B cell (primary cell): Measurements from ENCODE around the gene CTXND1. TPM values are rescaled to one million over a fixed set of nuclear protein-coding genes. Genes with fewer than 3 reads are reported as not detected.

ENCODE experiments used
- ATAC-seq: fragments of 200-7000 bp; cut with Tn5 transposase; one replicate; pipeline ENCODE4 v1.10.0; 2021; ENCODE audit warnings: low read depth, mild to moderate bottlenecking, moderate number of reproducible peaks, moderate library complexity
- CTCF ChIA-PET: fragments of 350-600 bp; sonication (Branson Sonifier 250); formaldehyde crosslinking; loops from one replicate; lab custom pipeline; 2021; ENCODE audit warnings: antibody characterized with exemption, inconsistent platforms; lab: Charles Lee
- POLR2A ChIA-PET: fragments of 350-600 bp; sonication (Branson Sonifier 250); formaldehyde crosslinking; loops from one replicate; lab custom pipeline; 2021; ENCODE audit warnings: antibody characterized with exemption; lab: Charles Lee
- DNase-seq: peaks from one replicate; pipeline ENCODE4 v3.0.0; 2013
- H2AFZ ChIP-seq: 2 replicates; pipeline ENCODE4 v1.6.1; 2012; ENCODE audit warnings: mild to moderate bottlenecking, low read depth, low read length; ENCODE audit not compliant: insufficient read depth, poor library complexity, severe bottlenecking
- H3K27ac ChIP-seq, 2 donors: 1 replicate in 1 of 2; 2 replicates in 1 of 2; pipeline ENCODE4 v1.5.1; 2012 to 2013; ENCODE audit warnings: low read length in 2 of 2, mild to moderate bottlenecking in 2 of 2, moderate library complexity in 1 of 2
- H3K27me3 ChIP-seq, 4 experiments: fragments of 200-600 bp in 1 of 4; sonication (generic) in 1 of 4; replicated peaks in 1 of 4; 1 replicate in 2 of 4; 2 replicates in 2 of 4; pipeline versions ENCODE4 v1.6.1 to v1.7.0; 2013 to 2016; ENCODE audit warnings: low read length in 3 of 4, mild to moderate bottlenecking in 2 of 4, mixed read lengths in 1 of 4, moderate library complexity in 1 of 4; ENCODE audit not compliant: insufficient read depth in 4 of 4, control insufficient read depth in 3 of 4; ENCODE audit errors: control extremely low read depth in 1 of 4
- H3K36me3 ChIP-seq, 2 experiments: replicated peaks in 1 of 2; 1 replicate in 1 of 2; 2 replicates in 1 of 2; pipeline versions ENCODE4 v1.6.1 to v1.7.1; 2013; ENCODE audit warnings: low read length in 1 of 2; ENCODE audit not compliant: insufficient read depth in 2 of 2, control insufficient read depth in 1 of 2; ENCODE audit errors: control extremely low read depth in 1 of 2, extremely low read depth in 1 of 2
- H3K4me1 ChIP-seq, 2 donors: fragments of 200-600 bp in 1 of 2; sonication (generic) in 1 of 2; 1 replicate in 1 of 2; 2 replicates in 1 of 2; pipeline versions ENCODE4 v1.5.1 to v1.6.1; 2013 to 2017; ENCODE audit warnings: low read length in 2 of 2; ENCODE audit not compliant: control insufficient read depth in 2 of 2, insufficient read depth in 2 of 2
- H3K4me2 ChIP-seq: replicated peaks from 2 replicates; pipeline ENCODE3; 2012; ENCODE audit warnings: mild to moderate bottlenecking, low read depth, low read length; ENCODE audit not compliant: poor library complexity, severe bottlenecking
- H3K4me3 ChIP-seq, 5 experiments: fragments of 200-600 bp in 1 of 5; sonication (generic) in 1 of 5; 1 replicate in 3 of 5; 2 replicates in 2 of 5; pipeline versions ENCODE4 v1.5.1 to v1.7.0; 2011 to 2016; ENCODE audit warnings: low read length in 4 of 5, mild to moderate bottlenecking in 4 of 5, low read depth in 2 of 5, control low read depth in 1 of 5, moderate library complexity in 1 of 5; ENCODE audit not compliant: insufficient read depth in 1 of 5; ENCODE audit errors: control extremely low read depth in 1 of 5, extremely low read depth in 1 of 5
- H3K79me2 ChIP-seq: fragments of 200-600 bp; sonication (generic); one replicate; pipeline ENCODE4 v1.6.0; 2016; ENCODE audit warnings: low read length; ENCODE audit not compliant: control insufficient read depth, insufficient read depth
- H3K9ac ChIP-seq: fragments of 200-600 bp; sonication (generic); 2 replicates; pipeline ENCODE4 v1.6.1; 2017; ENCODE audit warnings: mild to moderate bottlenecking, low read length, moderate library complexity
- H3K9me3 ChIP-seq, 3 donors: one replicate each; pipeline versions ENCODE4 v1.6.1 to v1.7.1; 2013; ENCODE audit warnings: low read length in 2 of 3; ENCODE audit not compliant: control insufficient read depth in 2 of 3, insufficient read depth in 1 of 3; ENCODE audit errors: control extremely low read depth in 1 of 3
- H4K20me1 ChIP-seq: 2 replicates; pipeline ENCODE4 v1.6.0; 2012; ENCODE audit warnings: mild to moderate bottlenecking, low read length; ENCODE audit not compliant: insufficient read depth, control insufficient read depth, poor library complexity, severe bottlenecking
- H3K27ac Mint-ChIP-seq: one replicate; pipeline ENCODE4 v1.8.0; 2021; ENCODE audit warnings: mixed read lengths
- H3K27me3 Mint-ChIP-seq: one replicate; pipeline ENCODE4 v1.8.0; 2021; ENCODE audit warnings: mixed read lengths
- H3K4me1 Mint-ChIP-seq: one replicate; pipeline ENCODE4 v1.8.0; 2021; ENCODE audit warnings: mixed read lengths
- H3K4me3 Mint-ChIP-seq: one replicate; pipeline ENCODE4 v1.8.0; 2021; ENCODE audit warnings: mixed read lengths
- H3K9me3 Mint-ChIP-seq: one replicate; pipeline ENCODE4 v1.8.0; 2022; ENCODE audit warnings: mixed read lengths; ENCODE audit not compliant: insufficient read depth
- EZH2 ChIP-seq: IDR thresholded peaks from 2 replicates; pipeline ENCODE4 v1.6.1; 2012; ENCODE audit warnings: borderline replicate concordance, low read depth, mild to moderate bottlenecking, moderate library complexity, low read length; ENCODE audit not compliant: insufficient read depth, poor library complexity, severe bottlenecking
- WGBS: methylation state at CpG from one replicate; pipeline ENCODE4 v1.1.5; 2013; ENCODE audit warnings: missing lambda C conversion rate; ENCODE audit not compliant: insufficient coverage; 5-methylcytosine and 5-hydroxymethylcytosine counted together
- intact Hi-C: fragments of 100-400 bp; cut with micrococcal nuclease; formaldehyde crosslinking; loops from one replicate; pipeline ENCODE4 v1.10.0; 2022
- polyA plus RNA-seq: library from polyadenylated mRNA; depleted of rRNA; stranded (reverse); fragments of >200 nt; gene quantifications from 2 replicates; pipeline ENCODE4 v1.2.3, GENCODE V29; 2012
- total RNA-seq, 2 donors: library from RNA; stranded (reverse); fragments of 120-200 nt in 1 of 2; gene quantifications; 1 replicate in 1 of 2; 2 replicates in 1 of 2; pipeline versions ENCODE4 v1.2.3 to v1.2.4, GENCODE V29; 2013 to 2022
- TF ChIP-seq, protein P1 (sequence below): fragments of 200-600 bp; IDR thresholded peaks from one replicate; pipeline ENCODE4 v1.8.0; 2022; ENCODE audit warnings: antibody characterized with exemption, mild to moderate bottlenecking

CTXND1 gene
- total and polyA plus RNA-seq, 2 donors (not counting 1 experiment from before 2014, with no cell fraction given), result not detected

DNA sequence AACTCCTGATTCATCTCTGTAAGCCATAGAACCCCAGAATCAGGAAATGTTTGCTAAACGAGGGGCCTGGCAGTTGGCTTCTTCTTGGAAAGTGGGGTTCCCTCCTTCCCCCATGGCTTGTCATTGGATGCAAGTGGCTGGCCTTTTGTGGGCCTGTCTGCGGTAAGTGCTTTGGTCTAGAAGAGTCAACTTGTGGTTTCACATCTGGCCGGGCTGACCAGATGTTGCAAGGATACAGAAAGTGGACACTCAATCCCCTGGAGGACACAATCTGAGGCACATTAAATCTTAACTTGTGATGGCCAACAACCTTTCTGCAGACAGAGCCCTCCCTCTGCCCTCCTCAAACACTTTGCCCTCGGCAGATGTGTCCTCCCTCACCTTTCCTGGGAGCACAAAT, 98.1 kb downstream of the CTXND1 start:
- Histone ChIP-seq H4K20me1 (no peaks in the 10 kb centered on the region), H3K27ac (no peak overlapping the region), H3K4me2 (peak overlapping the region; percentile 91), H3K4me3 (no peak overlapping the region), H3K27me3 (no peaks in the 10 kb centered on the region), H3K9me3 (no peaks in the 10 kb centered on the region), H3K36me3 (no peaks in the 10 kb centered on the region), H3K9ac (no peak overlapping the region), H2AFZ (peak overlapping the region; percentile 71), H3K4me1 (peaks cover 12 to 16% of the 10 kb centered on the region in 2 donors), H3K79me2 (no peaks in the 10 kb centered on the region)
- no peak for TF ChIP-seq EZH2
- TF ChIP-seq, protein P1, sequence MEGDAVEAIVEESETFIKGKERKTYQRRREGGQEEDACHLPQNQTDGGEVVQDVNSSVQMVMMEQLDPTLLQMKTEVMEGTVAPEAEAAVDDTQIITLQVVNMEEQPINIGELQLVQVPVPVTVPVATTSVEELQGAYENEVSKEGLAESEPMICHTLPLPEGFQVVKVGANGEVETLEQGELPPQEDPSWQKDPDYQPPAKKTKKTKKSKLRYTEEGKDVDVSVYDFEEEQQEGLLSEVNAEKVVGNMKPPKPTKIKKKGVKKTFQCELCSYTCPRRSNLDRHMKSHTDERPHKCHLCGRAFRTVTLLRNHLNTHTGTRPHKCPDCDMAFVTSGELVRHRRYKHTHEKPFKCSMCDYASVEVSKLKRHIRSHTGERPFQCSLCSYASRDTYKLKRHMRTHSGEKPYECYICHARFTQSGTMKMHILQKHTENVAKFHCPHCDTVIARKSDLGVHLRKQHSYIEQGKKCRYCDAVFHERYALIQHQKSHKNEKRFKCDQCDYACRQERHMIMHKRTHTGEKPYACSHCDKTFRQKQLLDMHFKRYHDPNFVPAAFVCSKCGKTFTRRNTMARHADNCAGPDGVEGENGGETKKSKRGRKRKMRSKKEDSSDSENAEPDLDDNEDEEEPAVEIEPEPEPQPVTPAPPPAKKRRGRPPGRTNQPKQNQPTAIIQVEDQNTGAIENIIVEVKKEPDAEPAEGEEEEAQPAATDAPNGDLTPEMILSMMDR, result no peak
- peaks cover 25% of the 10 kb centered on the region for H3K4me1 Mint-ChIP-seq
- ChIA-PET CTCF (interaction anchor here (1.0 kb wide), 1 partner anchor 95 kb away, joined by 3 read pairs; the partner anchor contains the start of gene ZFAND6), POLR2A (interaction anchor here (2.0 kb wide), 1 partner anchor 94 kb away, joined by 10 read pairs; the partner anchor contains the start of gene ZFAND6)
- ATAC-seq (no peak), DNase-seq (no peak)
- peak overlapping the region; percentile 94 for H3K4me3 Mint-ChIP-seq
- H3K9me3 Mint-ChIP-seq, result no peaks in the 10 kb centered on the region
- intact Hi-C loops, result loop anchor here (1.0 to 5.0 kb wide), 4 partner anchors 137 to 843 kb away; partner anchors contain the start of gene TMED3
- WGBS, result 38% methylated on average over 1 of the region's 4 CpGs
- H3K27me3 Mint-ChIP-seq, result no peaks in the 10 kb centered on the region
- H3K27ac Mint-ChIP-seq, result no peak overlapping the region
